WTC11 (cell line): ENCODE results near the gene COX7B2. TPM values are rescaled to one million over a fixed set of nuclear protein-coding genes. Genes with fewer than 3 reads are reported as not detected.

Experiments used
- ATAC-seq: fragments of 200-7000 bp; cut with Tn5 transposase; 2 replicates; pipeline ENCODE4 v1.10.0; 2021; ENCODE audit warnings: mild to moderate bottlenecking, moderate library complexity
- CTCF ChIA-PET: fragments of 300-600 bp; sonication (Branson Sonifier 250); formaldehyde crosslinking; loops from one replicate; lab custom pipeline; 2021; ENCODE audit warnings: antibody characterized with exemption; lab: Charles Lee
- POLR2A ChIA-PET: fragments of 350-600 bp; sonication (Branson Sonifier 250); formaldehyde crosslinking; loops from one replicate; lab custom pipeline; 2021; ENCODE audit warnings: antibody characterized with exemption; lab: Charles Lee
- DNase-seq: peaks from one replicate; pipeline ENCODE4 v3.0.0; 2021; ENCODE audit warnings: low spot score
- H3K27ac Mint-ChIP-seq: 2 replicates; pipeline ENCODE4 v1.8.0; 2021; ENCODE audit warnings: mixed read lengths
- H3K27me3 Mint-ChIP-seq: 2 replicates; pipeline ENCODE4 v1.8.0; 2021; ENCODE audit warnings: low read depth, mild to moderate bottlenecking, moderate library complexity, mixed read lengths
- H3K36me3 Mint-ChIP-seq: 2 replicates; pipeline ENCODE4 v1.8.0; 2021; ENCODE audit warnings: mixed read lengths
- H3K4me1 Mint-ChIP-seq: 2 replicates; pipeline ENCODE4 v1.8.0; 2022; ENCODE audit warnings: mixed read lengths
- H3K4me3 Mint-ChIP-seq: 2 replicates; pipeline ENCODE4 v1.8.0; 2021; ENCODE audit warnings: mild to moderate bottlenecking, moderate library complexity, mixed read lengths
- H3K9me3 Mint-ChIP-seq: 2 replicates; pipeline ENCODE4 v1.8.0; 2021; ENCODE audit warnings: mixed read lengths
- CBFB ChIP-seq: sonication (generic); formaldehyde crosslinking; IDR thresholded peaks from 2 replicates; pipeline ENCODE4 v1.8.1; 2022; ENCODE audit warnings: mild to moderate bottlenecking, low read depth, missing genetic modification reagents
- ELF4 ChIP-seq: sonication (generic); formaldehyde crosslinking; IDR thresholded peaks from 2 replicates; pipeline ENCODE4 v1.8.1; 2022; ENCODE audit warnings: low read depth, mild to moderate bottlenecking, moderate library complexity, missing genetic modification reagents
- JAZF1 ChIP-seq: fragments of 250-450 bp; sonication (Bioruptor Pico); IDR thresholded peaks from 2 replicates; pipeline ENCODE4 v1.9.0; 2021; ENCODE audit warnings: moderate library complexity, mild to moderate bottlenecking, inconsistent platforms
- MXD4 ChIP-seq: fragments of 250-450 bp; sonication (Bioruptor Pico); IDR thresholded peaks from 2 replicates; pipeline ENCODE4 v1.8.0; 2021; ENCODE audit warnings: mild to moderate bottlenecking, moderate library complexity, borderline replicate concordance
- SOX15 ChIP-seq: fragments of 250-450 bp; sonication (Bioruptor Pico); IDR thresholded peaks from 2 replicates; pipeline ENCODE4 v1.9.0; 2021; ENCODE audit warnings: mild to moderate bottlenecking
- TP53 ChIP-seq: sonication (generic); formaldehyde crosslinking; IDR thresholded peaks from 2 replicates; pipeline ENCODE4 v1.8.1; 2023; ENCODE audit warnings: mild to moderate bottlenecking, missing genetic modification reagents
- ZNF121 ChIP-seq: sonication (generic); formaldehyde crosslinking; IDR thresholded peaks from 2 replicates; pipeline ENCODE4 v1.8.0; 2023; ENCODE audit warnings: missing genetic modification reagents
- ZNF396 ChIP-seq: fragments of 250-450 bp; sonication (Bioruptor Pico); IDR thresholded peaks from 2 replicates; pipeline ENCODE4 v1.8.0; 2021; ENCODE audit warnings: mild to moderate bottlenecking, moderate library complexity, borderline replicate concordance
- ZNF416 ChIP-seq: fragments of 250-450 bp; sonication (Bioruptor Pico); IDR thresholded peaks from 2 replicates; pipeline ENCODE4 v1.9.0; 2021; ENCODE audit warnings: mild to moderate bottlenecking, inconsistent platforms
- total RNA-seq: library from RNA; stranded (reverse); gene quantifications from 3 replicates; pipeline ENCODE4 v1.2.3, GENCODE V29; 2021
- TF ChIP-seq, protein P1 (sequence below): sonication (generic); formaldehyde crosslinking; conservative IDR thresholded peaks from 2 replicates; pipeline ENCODE4 v1.8.1; 2022; ENCODE audit warnings: mild to moderate bottlenecking, missing genetic modification reagents
- TF ChIP-seq, protein P2 (sequence below): sonication (generic); formaldehyde crosslinking; IDR thresholded peaks from 2 replicates; pipeline ENCODE4 v1.8.1; 2022; ENCODE audit warnings: low read depth, missing genetic modification reagents, borderline replicate concordance
- TF ChIP-seq, protein P3 (sequence below): sonication (generic); formaldehyde crosslinking; IDR thresholded peaks from 2 replicates; pipeline ENCODE4 v1.8.0; 2022; ENCODE audit warnings: mild to moderate bottlenecking, missing genetic modification reagents
- TF ChIP-seq, protein P4 (sequence below): sonication (generic); formaldehyde crosslinking; IDR thresholded peaks from 2 replicates; pipeline ENCODE4 v1.8.0; 2023; ENCODE audit warnings: mild to moderate bottlenecking, missing genetic modification reagents
- TF ChIP-seq, protein P5 (sequence below): sonication (generic); formaldehyde crosslinking; IDR thresholded peaks from 2 replicates; pipeline ENCODE4 v1.8.1; 2022; ENCODE audit warnings: mild to moderate bottlenecking, missing genetic modification reagents, moderate library complexity, borderline replicate concordance
- TF ChIP-seq, protein P6 (sequence below): sonication (generic); formaldehyde crosslinking; IDR thresholded peaks from 2 replicates; pipeline ENCODE4 v1.8.1; 2023; ENCODE audit warnings: mild to moderate bottlenecking, missing genetic modification reagents, moderate library complexity

Gene COX7B2
- total RNA-seq, 1 experiment from 2014 or later = not detected

DNA sequence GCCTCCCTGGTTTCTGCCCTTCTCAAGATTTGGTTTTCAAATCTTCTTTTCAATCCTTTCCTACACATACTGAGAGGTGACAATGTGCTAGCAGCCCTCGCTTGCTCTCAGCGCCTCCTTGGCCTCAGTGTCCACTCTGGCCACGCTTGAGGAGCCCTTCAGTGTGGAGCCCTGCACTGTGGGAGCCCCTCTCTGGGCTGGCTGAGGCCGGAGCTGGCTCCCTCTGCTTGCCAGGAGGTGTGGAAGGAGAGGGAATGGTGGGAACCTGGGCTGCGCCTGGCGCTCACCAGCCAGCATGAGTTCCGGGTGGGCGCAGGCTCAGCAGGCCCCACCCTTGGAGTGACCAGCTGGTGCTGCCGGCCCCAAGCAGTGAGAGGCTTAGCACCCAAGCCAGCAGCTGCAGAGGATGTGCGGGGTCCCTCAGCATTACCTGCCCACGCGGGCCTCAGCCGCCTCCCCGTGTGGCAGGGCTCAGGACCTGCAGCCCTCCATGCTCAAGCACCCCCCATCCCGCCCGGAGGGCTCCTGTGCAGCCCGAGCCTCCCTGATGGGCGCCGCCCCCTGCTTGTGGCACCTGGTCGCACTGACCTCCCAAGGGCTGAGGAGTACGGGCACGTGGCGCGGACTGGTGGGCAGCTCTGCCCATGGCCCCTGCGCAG is 127.5 kb downstream of the COX7B2 start:
- no peak for DNase-seq
- TF ChIP-seq JAZF1 (CRISPR knock-in tag) = no peak
- no peak for TF ChIP-seq MXD4 (CRISPR knock-in tag)
- TF ChIP-seq ELF4 (CRISPR knock-in tag) = no peak
- ChIA-PET CTCF (no interaction called here), POLR2A (no interaction called here)
- Mint-ChIP-seq H3K36me3 (peaks cover 18% of the 10 kb centered on the region), H3K9me3 (peaks cover 27% of the 10 kb centered on the region), H3K27me3 (no peaks in the 10 kb centered on the region), H3K4me3 (no peak overlapping the region), H3K4me1 (no peaks in the 10 kb centered on the region), H3K27ac (no peak overlapping the region)
- ATAC-seq = no peak

DNA sequence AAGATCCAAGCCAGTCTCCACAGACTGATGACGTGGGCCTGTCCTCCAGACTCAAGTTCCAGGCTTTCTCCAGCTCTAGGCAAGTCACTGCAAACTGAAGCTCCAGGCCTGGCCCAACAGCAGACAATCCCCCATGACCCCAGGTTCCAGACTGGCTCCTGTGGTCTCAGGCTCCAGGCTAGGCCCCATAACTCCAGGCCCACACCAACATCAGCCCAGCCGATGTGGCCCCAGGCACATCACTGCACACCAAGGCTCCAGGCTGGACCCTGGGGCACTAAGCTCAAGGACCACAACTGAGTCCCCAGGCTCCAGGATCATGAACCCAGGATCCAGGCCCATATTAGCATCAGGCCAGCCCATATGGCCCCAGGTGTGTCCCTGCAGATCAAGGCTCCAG is 143.6 kb downstream of the COX7B2 start:
- ATAC-seq = no peak
- no peak for TF ChIP-seq ZNF396 (CRISPR knock-in tag)
- TF ChIP-seq, protein P1, sequence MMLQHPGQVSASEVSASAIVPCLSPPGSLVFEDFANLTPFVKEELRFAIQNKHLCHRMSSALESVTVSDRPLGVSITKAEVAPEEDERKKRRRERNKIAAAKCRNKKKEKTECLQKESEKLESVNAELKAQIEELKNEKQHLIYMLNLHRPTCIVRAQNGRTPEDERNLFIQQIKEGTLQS (CRISPR knock-in tag) = no peak
- TF ChIP-seq ZNF416 (CRISPR knock-in tag) = no peak
- no peak for TF ChIP-seq CBFB
- TF ChIP-seq, protein P2, sequence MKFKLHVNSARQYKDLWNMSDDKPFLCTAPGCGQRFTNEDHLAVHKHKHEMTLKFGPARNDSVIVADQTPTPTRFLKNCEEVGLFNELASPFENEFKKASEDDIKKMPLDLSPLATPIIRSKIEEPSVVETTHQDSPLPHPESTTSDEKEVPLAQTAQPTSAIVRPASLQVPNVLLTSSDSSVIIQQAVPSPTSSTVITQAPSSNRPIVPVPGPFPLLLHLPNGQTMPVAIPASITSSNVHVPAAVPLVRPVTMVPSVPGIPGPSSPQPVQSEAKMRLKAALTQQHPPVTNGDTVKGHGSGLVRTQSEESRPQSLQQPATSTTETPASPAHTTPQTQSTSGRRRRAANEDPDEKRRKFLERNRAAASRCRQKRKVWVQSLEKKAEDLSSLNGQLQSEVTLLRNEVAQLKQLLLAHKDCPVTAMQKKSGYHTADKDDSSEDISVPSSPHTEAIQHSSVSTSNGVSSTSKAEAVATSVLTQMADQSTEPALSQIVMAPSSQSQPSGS (CRISPR knock-in tag) = no peak
- TF ChIP-seq, protein P3, sequence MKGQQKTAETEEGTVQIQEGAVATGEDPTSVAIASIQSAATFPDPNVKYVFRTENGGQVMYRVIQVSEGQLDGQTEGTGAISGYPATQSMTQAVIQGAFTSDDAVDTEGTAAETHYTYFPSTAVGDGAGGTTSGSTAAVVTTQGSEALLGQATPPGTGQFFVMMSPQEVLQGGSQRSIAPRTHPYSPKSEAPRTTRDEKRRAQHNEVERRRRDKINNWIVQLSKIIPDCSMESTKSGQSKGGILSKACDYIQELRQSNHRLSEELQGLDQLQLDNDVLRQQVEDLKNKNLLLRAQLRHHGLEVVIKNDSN = no peak
- TF ChIP-seq, protein P4, sequence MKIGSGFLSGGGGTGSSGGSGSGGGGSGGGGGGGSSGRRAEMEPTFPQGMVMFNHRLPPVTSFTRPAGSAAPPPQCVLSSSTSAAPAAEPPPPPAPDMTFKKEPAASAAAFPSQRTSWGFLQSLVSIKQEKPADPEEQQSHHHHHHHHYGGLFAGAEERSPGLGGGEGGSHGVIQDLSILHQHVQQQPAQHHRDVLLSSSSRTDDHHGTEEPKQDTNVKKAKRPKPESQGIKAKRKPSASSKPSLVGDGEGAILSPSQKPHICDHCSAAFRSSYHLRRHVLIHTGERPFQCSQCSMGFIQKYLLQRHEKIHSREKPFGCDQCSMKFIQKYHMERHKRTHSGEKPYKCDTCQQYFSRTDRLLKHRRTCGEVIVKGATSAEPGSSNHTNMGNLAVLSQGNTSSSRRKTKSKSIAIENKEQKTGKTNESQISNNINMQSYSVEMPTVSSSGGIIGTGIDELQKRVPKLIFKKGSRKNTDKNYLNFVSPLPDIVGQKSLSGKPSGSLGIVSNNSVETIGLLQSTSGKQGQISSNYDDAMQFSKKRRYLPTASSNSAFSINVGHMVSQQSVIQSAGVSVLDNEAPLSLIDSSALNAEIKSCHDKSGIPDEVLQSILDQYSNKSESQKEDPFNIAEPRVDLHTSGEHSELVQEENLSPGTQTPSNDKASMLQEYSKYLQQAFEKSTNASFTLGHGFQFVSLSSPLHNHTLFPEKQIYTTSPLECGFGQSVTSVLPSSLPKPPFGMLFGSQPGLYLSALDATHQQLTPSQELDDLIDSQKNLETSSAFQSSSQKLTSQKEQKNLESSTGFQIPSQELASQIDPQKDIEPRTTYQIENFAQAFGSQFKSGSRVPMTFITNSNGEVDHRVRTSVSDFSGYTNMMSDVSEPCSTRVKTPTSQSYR (CRISPR knock-in tag) = no peak
- TF ChIP-seq ZNF121 (CRISPR knock-in tag) = no peak
- no peak for TF ChIP-seq SOX15 (CRISPR knock-in tag)
- TF ChIP-seq TP53 = no peak
- TF ChIP-seq, protein P5, sequence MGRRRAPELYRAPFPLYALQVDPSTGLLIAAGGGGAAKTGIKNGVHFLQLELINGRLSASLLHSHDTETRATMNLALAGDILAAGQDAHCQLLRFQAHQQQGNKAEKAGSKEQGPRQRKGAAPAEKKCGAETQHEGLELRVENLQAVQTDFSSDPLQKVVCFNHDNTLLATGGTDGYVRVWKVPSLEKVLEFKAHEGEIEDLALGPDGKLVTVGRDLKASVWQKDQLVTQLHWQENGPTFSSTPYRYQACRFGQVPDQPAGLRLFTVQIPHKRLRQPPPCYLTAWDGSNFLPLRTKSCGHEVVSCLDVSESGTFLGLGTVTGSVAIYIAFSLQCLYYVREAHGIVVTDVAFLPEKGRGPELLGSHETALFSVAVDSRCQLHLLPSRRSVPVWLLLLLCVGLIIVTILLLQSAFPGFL (CRISPR knock-in tag) = no peak
- no peak for DNase-seq
- Mint-ChIP-seq H3K9me3 (peaks cover 15% of the 10 kb centered on the region), H3K27ac (no peak overlapping the region), H3K4me3 (no peak overlapping the region), H3K36me3 (0 out of 2 replicates have a peak, but pooled peaks cover 3% of the 10 kb centered on the region), H3K4me1 (no peaks in the 10 kb centered on the region), H3K27me3 (no peaks in the 10 kb centered on the region)
- CTCF ChIA-PET = no interaction called here
- POLR2A ChIA-PET = no interaction called here

DNA sequence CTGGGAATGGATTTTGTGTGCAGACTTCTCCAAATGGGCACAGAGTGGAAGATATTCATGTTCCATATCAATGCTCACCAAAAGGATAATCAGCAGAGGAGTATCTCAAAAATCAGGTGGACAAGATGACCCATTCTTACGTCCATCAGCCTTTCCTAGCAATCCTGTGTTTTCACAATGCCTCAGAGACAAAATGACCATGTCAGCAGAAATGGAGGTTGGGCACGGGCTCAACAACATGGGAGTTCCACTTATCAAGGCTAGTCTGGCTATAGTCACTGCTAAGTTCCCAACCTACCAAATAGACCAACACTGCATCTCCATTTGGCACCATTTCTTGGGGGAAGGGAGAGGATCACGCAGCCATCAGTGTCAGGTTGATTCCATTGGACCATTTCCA is 179.0 kb downstream of the COX7B2 start:
- CTCF ChIA-PET = no interaction called here
- POLR2A ChIA-PET = no interaction called here
- ATAC-seq (no peak), DNase-seq (no peak)
- H3K27ac Mint-ChIP-seq = no peak overlapping the region
- H3K27me3 Mint-ChIP-seq = peaks cover 8% of the 10 kb centered on the region
- H3K36me3 Mint-ChIP-seq = no peaks in the 10 kb centered on the region
- no peak overlapping the region for H3K4me3 Mint-ChIP-seq
- H3K9me3 Mint-ChIP-seq = peaks cover 37% of the 10 kb centered on the region
- TF ChIP-seq, protein P6, sequence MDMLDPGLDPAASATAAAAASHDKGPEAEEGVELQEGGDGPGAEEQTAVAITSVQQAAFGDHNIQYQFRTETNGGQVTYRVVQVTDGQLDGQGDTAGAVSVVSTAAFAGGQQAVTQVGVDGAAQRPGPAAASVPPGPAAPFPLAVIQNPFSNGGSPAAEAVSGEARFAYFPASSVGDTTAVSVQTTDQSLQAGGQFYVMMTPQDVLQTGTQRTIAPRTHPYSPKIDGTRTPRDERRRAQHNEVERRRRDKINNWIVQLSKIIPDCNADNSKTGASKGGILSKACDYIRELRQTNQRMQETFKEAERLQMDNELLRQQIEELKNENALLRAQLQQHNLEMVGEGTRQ (CRISPR knock-in tag) = no peak
- no peaks in the 10 kb centered on the region for H3K4me1 Mint-ChIP-seq
